Right atrium auricular region (tissue), 2 donors: ENCODE measurements around the gene NUP133. TPM values are rescaled to one million over a fixed set of nuclear protein-coding genes. Genes with fewer than 3 reads are reported as not detected.
A peak's percentile ranks its signal among the peaks of the same experiment; 100 is the strongest.
"Not testable (repeated sequence)": the region's sequence is repeated elsewhere in the genome, so short reads cannot be mapped to it uniquely, and the experiment has no call there.

Experiments used
- DNase-seq: peaks from one replicate; pipeline ENCODE4 v3.0.0-alpha.2; 2019; ENCODE audit warnings: low spot score
- H3K27ac ChIP-seq, 2 donors: fragments of 200-600 bp; sonication (generic); 1 replicate in 1 of 2; 2 replicates in 1 of 2; pipeline ENCODE4 v1.5.1; 2016 to 2019
- H3K27me3 ChIP-seq, 2 donors: fragments of 200-600 bp; sonication (generic); one replicate each; pipeline versions ENCODE4 v1.5.1 to v1.6.0; 2017 to 2019
- H3K36me3 ChIP-seq: fragments of 200-600 bp; sonication (generic); one replicate; pipeline ENCODE4 v1.5.1; 2016
- H3K4me1 ChIP-seq, 2 donors: fragments of 200-600 bp; sonication (generic); one replicate each; pipeline versions ENCODE4 v1.5.1 to v1.6.0; 2017 to 2019
- H3K4me3 ChIP-seq, 2 donors: fragments of 200-600 bp; sonication (generic); 1 replicate in 1 of 2; 2 replicates in 1 of 2; pipeline ENCODE4 v1.5.1; 2017 to 2019; ENCODE audit warnings: mild to moderate bottlenecking in 1 of 2, moderate library complexity in 1 of 2
- H3K9me3 ChIP-seq, 2 donors: fragments of 200-600 bp; sonication (generic); one replicate each; pipeline ENCODE4 v1.5.1; 2019
- total RNA-seq, 2 donors: library from RNA; depleted of rRNA; stranded (reverse); fragments of >200 nt; gene quantifications; one replicate each; pipeline ENCODE4 v1.1.0, GENCODE V29; 2016
- TF ChIP-seq, protein P1 (sequence below), 2 donors: fragments of 200-600 bp; sonication (generic); IDR thresholded peaks; one replicate each; pipeline ENCODE4 v1.5.1; 2019; ENCODE audit warnings: antibody characterized with exemption in 2 of 2

NUP133 gene
- total RNA-seq, 2 donors from 2014 or later = 19.7 to 21.0 TPM

DNA sequence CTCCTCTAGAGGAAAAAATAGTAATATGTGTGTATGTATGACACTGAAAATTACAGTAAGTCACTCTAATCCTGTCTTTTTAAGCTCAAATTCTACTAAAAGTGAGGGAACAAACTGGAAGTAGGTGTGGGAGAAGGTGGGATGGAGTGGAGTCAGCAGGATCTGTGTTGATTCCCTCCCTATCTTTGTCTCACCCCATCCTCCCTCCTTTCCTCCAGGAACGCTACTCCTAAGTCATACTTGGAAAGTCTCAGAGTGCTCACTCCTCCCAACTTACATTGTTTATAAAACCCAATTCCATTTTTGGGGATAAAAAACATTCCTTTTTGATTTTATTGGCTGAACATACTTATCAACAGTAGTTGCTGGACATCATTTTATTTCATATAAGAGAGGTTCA lies 14.9 kb upstream of the NUP133 start:
- DNase-seq = no peak
- H3K4me3 ChIP-seq = no peak overlapping the region
- H3K9me3 ChIP-seq = no peaks in the 10 kb centered on the region
- H3K27me3 ChIP-seq = no peaks in the 10 kb centered on the region
- H3K36me3 ChIP-seq = peaks cover 57% of the 10 kb centered on the region
- H3K27ac ChIP-seq = no peak overlapping the region
- H3K4me1 ChIP-seq = no peaks in the 10 kb centered on the region
- TF ChIP-seq, protein P1, sequence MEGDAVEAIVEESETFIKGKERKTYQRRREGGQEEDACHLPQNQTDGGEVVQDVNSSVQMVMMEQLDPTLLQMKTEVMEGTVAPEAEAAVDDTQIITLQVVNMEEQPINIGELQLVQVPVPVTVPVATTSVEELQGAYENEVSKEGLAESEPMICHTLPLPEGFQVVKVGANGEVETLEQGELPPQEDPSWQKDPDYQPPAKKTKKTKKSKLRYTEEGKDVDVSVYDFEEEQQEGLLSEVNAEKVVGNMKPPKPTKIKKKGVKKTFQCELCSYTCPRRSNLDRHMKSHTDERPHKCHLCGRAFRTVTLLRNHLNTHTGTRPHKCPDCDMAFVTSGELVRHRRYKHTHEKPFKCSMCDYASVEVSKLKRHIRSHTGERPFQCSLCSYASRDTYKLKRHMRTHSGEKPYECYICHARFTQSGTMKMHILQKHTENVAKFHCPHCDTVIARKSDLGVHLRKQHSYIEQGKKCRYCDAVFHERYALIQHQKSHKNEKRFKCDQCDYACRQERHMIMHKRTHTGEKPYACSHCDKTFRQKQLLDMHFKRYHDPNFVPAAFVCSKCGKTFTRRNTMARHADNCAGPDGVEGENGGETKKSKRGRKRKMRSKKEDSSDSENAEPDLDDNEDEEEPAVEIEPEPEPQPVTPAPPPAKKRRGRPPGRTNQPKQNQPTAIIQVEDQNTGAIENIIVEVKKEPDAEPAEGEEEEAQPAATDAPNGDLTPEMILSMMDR (IDR thresholded peaks at IDR 0.05) = no peak

DNA sequence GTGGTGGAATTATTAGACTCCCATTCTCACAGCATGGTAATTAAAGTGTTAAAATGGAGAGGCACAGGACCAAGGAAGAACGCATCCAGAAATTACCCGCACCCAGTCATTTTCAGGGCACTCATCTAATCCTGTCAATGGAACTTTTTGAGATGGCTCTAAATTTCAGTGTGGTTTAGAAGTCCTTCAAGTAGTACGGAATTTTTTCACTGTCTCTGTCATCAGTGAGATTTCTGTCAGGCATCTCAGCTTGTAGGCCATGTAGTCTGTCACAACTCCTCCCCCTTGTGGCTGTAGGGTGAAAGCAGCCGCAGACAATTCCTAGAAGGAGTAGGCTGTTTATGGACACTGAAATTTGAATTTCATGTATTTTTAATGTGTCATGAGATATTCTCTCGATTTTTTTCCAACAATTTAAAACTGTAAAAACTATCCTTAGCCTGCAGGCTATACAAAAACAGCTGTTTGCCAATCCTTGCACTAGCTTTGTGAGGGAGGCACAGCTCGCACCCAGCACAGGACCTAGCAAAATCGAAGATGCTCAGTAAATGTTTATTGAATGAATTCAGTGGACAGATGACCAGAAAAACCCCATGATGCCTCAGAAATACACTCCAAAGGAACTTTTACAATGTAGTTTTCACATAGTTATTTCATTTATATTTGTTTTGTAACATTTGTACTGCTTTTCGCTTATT lies 6.6 kb upstream of the NUP133 start:
- no peaks in the 10 kb centered on the region for H3K9me3 ChIP-seq
- H3K4me1 ChIP-seq = no peaks in the 10 kb centered on the region
- no peak overlapping the region for H3K4me3 ChIP-seq
- no peak overlapping the region for H3K27ac ChIP-seq
- no peaks in the 10 kb centered on the region for H3K27me3 ChIP-seq
- DNase-seq = peak; percentile 63
- TF ChIP-seq, protein P1 (IDR thresholded peaks at IDR 0.05) = peak; percentile 68 to 81
- no peaks in the 10 kb centered on the region for H3K36me3 ChIP-seq

DNA sequence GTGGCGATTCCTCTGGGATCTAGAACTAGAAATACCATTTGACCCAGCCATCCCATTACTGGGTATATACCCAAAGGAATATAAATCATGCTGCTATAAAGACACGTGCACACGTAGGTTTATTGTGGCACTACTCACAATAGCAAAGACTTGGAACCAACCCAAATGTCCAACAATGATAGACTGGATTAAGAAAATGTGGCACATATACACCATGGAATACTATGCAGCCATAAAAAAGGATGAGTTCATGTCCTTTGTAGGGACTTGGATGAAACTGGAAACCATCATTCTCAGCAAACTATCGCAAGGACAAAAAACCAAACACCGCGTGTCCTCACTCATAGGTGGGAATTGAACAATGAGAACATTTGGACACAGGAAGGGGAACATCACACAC lies 3.5 kb upstream of the NUP133 start:
- DNase-seq, H3K27ac ChIP-seq: not testable (repeated sequence)

DNA sequence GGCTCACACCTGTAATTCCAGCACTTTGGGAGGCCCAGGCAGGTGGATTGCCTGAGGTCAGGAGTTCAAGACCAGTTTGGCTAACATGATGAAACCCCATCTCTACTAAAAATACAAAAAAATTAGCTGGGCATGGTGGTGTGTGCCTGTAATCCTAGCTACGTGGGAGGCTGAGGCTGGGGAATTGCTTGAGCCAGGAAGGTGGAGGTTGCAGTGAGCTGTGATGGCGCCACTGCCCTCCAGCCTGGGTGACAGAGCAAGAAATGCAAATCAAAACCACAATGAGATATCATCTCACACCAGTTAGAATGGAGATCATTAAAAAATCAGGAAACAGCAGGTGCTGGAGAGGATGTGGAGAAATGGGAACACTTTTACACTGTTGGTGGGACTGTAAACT lies 3.1 kb upstream of the NUP133 start:
- not testable (repeated sequence) for H3K27me3 ChIP-seq, H3K27ac ChIP-seq, DNase-seq, H3K4me3 ChIP-seq, H3K9me3 ChIP-seq, H3K36me3 ChIP-seq
- peaks cover 0 to 18% of the 10 kb centered on the region in 2 donors for H3K4me1 ChIP-seq

More for the DNA sequence above, 3.5 kb upstream of the NUP133 start:
- H3K9me3 ChIP-seq, H3K36me3 ChIP-seq, H3K4me3 ChIP-seq, H3K27me3 ChIP-seq: not testable (repeated sequence)
- H3K4me1 ChIP-seq = peaks cover 0 to 18% of the 10 kb centered on the region in 2 donors

DNA sequence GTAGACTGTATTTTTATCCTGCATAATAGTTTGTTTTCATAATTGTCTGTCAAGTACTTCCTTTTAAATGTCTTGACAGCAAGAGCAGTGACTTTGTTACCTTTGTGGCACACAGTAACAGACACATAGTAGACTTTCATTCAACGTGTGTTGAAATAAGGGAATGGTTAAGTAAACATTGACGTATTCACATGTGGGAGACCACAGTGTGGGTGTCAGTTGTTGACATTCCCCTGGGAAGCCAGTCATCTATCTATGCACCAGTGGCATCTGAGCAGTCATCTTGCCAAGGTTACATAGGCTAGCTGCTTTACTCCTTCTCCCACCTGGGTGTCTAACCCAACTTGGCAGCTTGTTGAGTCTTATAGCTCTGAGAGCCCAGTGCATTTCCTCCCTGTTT lies 1.4 kb upstream of the NUP133 start:
- no peak overlapping the region for H3K4me3 ChIP-seq
- peaks cover 7% of the 10 kb centered on the region for H3K36me3 ChIP-seq
- no peak overlapping the region for H3K27ac ChIP-seq
- no peaks in the 10 kb centered on the region for H3K27me3 ChIP-seq
- DNase-seq = no peak
- TF ChIP-seq, protein P1 (IDR thresholded peaks at IDR 0.05) = no peak
- peaks cover 0 to 18% of the 10 kb centered on the region in 2 donors for H3K4me1 ChIP-seq
- no peaks in the 10 kb centered on the region for H3K9me3 ChIP-seq

DNA sequence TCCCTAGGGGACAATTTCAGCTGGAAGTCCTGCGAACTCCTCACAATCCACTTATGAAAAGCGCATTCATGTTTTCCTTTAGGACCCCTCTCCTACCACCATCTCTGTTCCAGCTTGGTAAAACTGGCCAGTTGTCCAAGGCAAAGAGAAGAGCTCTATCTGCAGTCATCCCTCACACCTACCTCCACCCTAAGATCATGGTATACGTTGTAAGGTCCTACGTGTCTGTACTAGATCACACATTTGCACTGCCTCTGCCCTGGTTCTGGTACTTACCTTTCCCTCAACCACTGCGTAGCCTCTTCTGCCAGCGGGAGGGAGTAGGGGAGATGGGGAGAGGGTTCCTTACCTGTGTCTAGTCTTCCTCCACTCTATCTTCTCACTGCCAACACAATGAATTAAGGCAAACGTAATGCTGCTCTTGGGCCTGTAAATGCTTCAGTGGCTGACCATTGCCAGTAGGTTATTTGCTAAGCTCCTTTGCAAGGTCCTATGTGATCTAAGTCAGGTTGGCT lies 739 bp upstream of the NUP133 start:
- DNase-seq = no peak
- TF ChIP-seq, protein P1 (IDR thresholded peaks at IDR 0.05) = no peak
- peak overlapping the region; percentile 99 to 100 for H3K4me3 ChIP-seq
- peaks cover 9% of the 10 kb centered on the region for H3K36me3 ChIP-seq
- H3K27me3 ChIP-seq = no peaks in the 10 kb centered on the region
- H3K4me1 ChIP-seq = peaks cover 0 to 18% of the 10 kb centered on the region in 2 donors
- peak overlapping the region; percentile 88 to 98 for H3K27ac ChIP-seq
- H3K9me3 ChIP-seq = no peaks in the 10 kb centered on the region

DNA sequence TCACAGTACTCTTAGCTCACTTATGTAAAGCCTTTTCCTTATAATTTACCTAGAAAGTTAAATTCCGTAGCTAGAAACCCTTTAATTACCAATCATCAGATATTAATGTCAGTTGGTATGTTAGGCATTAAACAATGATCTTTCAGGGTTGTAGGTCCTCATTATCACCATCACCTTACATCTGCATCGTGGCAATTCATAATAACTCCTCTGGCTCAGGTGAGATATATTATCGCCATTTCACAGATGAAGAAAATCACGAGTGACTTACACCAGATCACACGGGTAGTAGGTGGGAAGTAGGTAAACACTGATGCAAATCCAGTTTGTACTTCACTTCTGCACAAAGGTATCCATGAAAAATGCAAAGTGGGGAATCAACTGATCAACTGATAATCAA lies 639 bp downstream of the NUP133 start:
- no peak for DNase-seq
- H3K4me1 ChIP-seq = peaks cover 0 to 18% of the 10 kb centered on the region in 2 donors
- H3K27ac ChIP-seq = peak overlapping the region; percentile 88 to 98
- TF ChIP-seq, protein P1 (IDR thresholded peaks at IDR 0.05) = no peak
- peaks cover 9% of the 10 kb centered on the region for H3K36me3 ChIP-seq
- H3K27me3 ChIP-seq = no peaks in the 10 kb centered on the region
- peak overlapping the region; percentile 99 to 100 for H3K4me3 ChIP-seq
- no peaks in the 10 kb centered on the region for H3K9me3 ChIP-seq
